HepG2 (cell line): ENCODE measurements around the gene IRF3. TPM values are rescaled to one million over a fixed set of nuclear protein-coding genes. Genes with fewer than 3 reads are reported as not detected.

Source experiments
- AHR ChIP-seq: IDR thresholded peaks from 2 replicates; pipeline ENCODE4 v1.6.1; 2018; ENCODE audit warnings: missing genetic modification reagents, missing compliant biosample characterization
- CBFB ChIP-seq: sonication (generic); formaldehyde crosslinking; IDR thresholded peaks from 2 replicates; pipeline ENCODE4 v1.4.0; 2020; ENCODE audit warnings: missing genetic modification reagents
- ELF1 ChIP-seq: sonication (generic); formaldehyde crosslinking; IDR thresholded peaks from 2 replicates; pipeline ENCODE4 v1.4.0; 2020; ENCODE audit warnings: missing genetic modification reagents
- HIVEP1 ChIP-seq: sonication (generic); formaldehyde crosslinking; IDR thresholded peaks from 2 replicates; pipeline ENCODE4 v1.4.0; 2020; ENCODE audit warnings: mild to moderate bottlenecking, missing genetic modification reagents
- HMGXB4 ChIP-seq, 2 experiments: sonication (generic) in 1 of 2; formaldehyde crosslinking in 1 of 2; IDR thresholded peaks; 2 replicates each; pipeline versions ENCODE4 v1.4.0 to v1.6.1; 2018 to 2020; ENCODE audit warnings: missing genetic modification reagents in 2 of 2, borderline replicate concordance in 1 of 2, low read depth in 1 of 2, mild to moderate bottlenecking in 1 of 2, missing biosample characterization in 1 of 2
- HOXA7 ChIP-seq: sonication (generic); formaldehyde crosslinking; IDR thresholded peaks from 2 replicates; pipeline ENCODE4 v1.8.1; 2022; ENCODE audit warnings: mild to moderate bottlenecking, missing genetic modification reagents, moderate library complexity
- LCORL ChIP-seq, 2 experiments: fragments of 450-650 bp in 1 of 2; sonication (generic) in 1 of 2; formaldehyde crosslinking in 1 of 2; IDR thresholded peaks; 2 replicates each; pipeline versions ENCODE4 v1.5.0 to v1.6.1; 2017 to 2020; ENCODE audit warnings: antibody characterized with exemption in 1 of 2, missing genetic modification reagents in 1 of 2
- MXD1 ChIP-seq: sonication (generic); formaldehyde crosslinking; IDR thresholded peaks from 2 replicates; pipeline ENCODE4 v1.4.0; 2020; ENCODE audit warnings: mild to moderate bottlenecking, missing genetic modification reagents
- NFKB2 ChIP-seq: sonication (generic); formaldehyde crosslinking; IDR thresholded peaks from 2 replicates; pipeline ENCODE4 v1.4.0; 2020; ENCODE audit warnings: missing genetic modification reagents, borderline replicate concordance
- NRL ChIP-seq: sonication (generic); formaldehyde crosslinking; IDR thresholded peaks from 2 replicates; pipeline ENCODE4 v1.5.0; 2020; ENCODE audit warnings: missing genetic modification reagents, mild to moderate bottlenecking, moderate library complexity, borderline replicate concordance
- POGZ ChIP-seq: sonication (generic); formaldehyde crosslinking; IDR thresholded peaks from 2 replicates; pipeline ENCODE4 v1.4.0; 2020; ENCODE audit warnings: mild to moderate bottlenecking, missing genetic modification reagents
- REST ChIP-seq, 2 experiments: IDR thresholded peaks; 2 replicates each; pipeline ENCODE4 v1.6.1; 2011 to 2012; ENCODE audit warnings: low read length in 2 of 2, borderline replicate concordance in 1 of 2, low read depth in 1 of 2, mild to moderate bottlenecking in 1 of 2, moderate library complexity in 1 of 2
- REXO4 ChIP-seq: sonication (generic); formaldehyde crosslinking; IDR thresholded peaks from 2 replicates; pipeline ENCODE4 v1.8.0; 2022; ENCODE audit warnings: missing genetic modification reagents, mild to moderate bottlenecking, borderline replicate concordance
- SMC3 ChIP-seq: IDR thresholded peaks from 2 replicates; pipeline ENCODE4 v1.6.1; 2011; ENCODE audit warnings: low read length, improper control_type of control experiment
- SNRNP70 ChIP-seq: fragments of 200-400 bp; formaldehyde crosslinking; IDR thresholded peaks from 2 replicates; pipeline ENCODE4 v1.6.1; 2017; ENCODE audit warnings: mild to moderate bottlenecking, low read depth, low read length, moderate library complexity
- TAF1 ChIP-seq: sonication (generic); formaldehyde crosslinking; IDR thresholded peaks from 2 replicates; pipeline ENCODE4 v1.4.0; 2020; ENCODE audit warnings: missing genetic modification reagents
- ZNF879 ChIP-seq: sonication (generic); formaldehyde crosslinking; IDR thresholded peaks from 2 replicates; pipeline ENCODE4 v1.8.1; 2023; ENCODE audit warnings: missing genetic modification reagents
- ZNF883 ChIP-seq: sonication (generic); formaldehyde crosslinking; IDR thresholded peaks from 2 replicates; pipeline ENCODE4 v1.5.1; 2020; ENCODE audit warnings: mild to moderate bottlenecking, missing genetic modification reagents; ENCODE audit errors: not compliant biosample characterization
- ZSCAN12 ChIP-seq: sonication (generic); formaldehyde crosslinking; IDR thresholded peaks from 2 replicates; pipeline ENCODE4 v1.9.0; 2021; ENCODE audit warnings: mild to moderate bottlenecking, missing genetic modification reagents
- ZSCAN5A ChIP-seq: sonication (generic); formaldehyde crosslinking; IDR thresholded peaks from 2 replicates; pipeline ENCODE4 v1.8.0; 2022; ENCODE audit warnings: mild to moderate bottlenecking, missing genetic modification reagents, borderline replicate concordance
- polyA plus RNA-seq, 8 experiments: library from polyadenylated mRNA; depleted of rRNA in 3 of 8; stranded (reverse) in 7 of 8; unstranded in 1 of 8; fragments of >200 nt; fragmentation: Illumina TruSeq in 4 of 8; extraction: Trizol in 4 of 8; gene quantifications; 2 replicates each; pipeline versions ENCODE4 v1.2.1 to v1.2.3, GENCODE V29; 2011 to 2016; ENCODE audit warnings: low read depth in 4 of 8, missing spikeins in 1 of 8, mixed read lengths in 1 of 8; ENCODE audit not compliant: insufficient read depth in 1 of 8
- total RNA-seq, 5 experiments: library from RNA; depleted of rRNA; stranded (reverse); fragments of >200 nt; fragmentation: Illumina TruSeq; extraction: Trizol; gene quantifications; 2 replicates each; pipeline ENCODE4 v1.2.3, GENCODE V29; 2016; ENCODE audit warnings: low read depth in 1 of 5

Gene IRF3
- total and polyA plus RNA-seq, 2 of the 13 experiments (the other 11 are each of a cell fraction or from before 2014, with no cell fraction given) = 61.9 to 65.5 TPM

GRCh38 chr19:49664171-49665035 is 1.3 kb downstream of the IRF3 start (continued):
- TF ChIP-seq NRL (CRISPR knock-in tag) = no peak; the same call in 1 of the 2 replicates
- 0 out of 2 replicates have a peak, but pooled peaks have one; percentile 38 for TF ChIP-seq CBFB (CRISPR knock-in tag)
- no peak for TF ChIP-seq SMC3
- TF ChIP-seq LCORL (IDR thresholded peaks at IDR 0.05) = no peak
- TF ChIP-seq LCORL (CRISPR knock-in tag; IDR thresholded peaks at IDR 0.05) = peak; percentile 62
- TF ChIP-seq REXO4 (CRISPR knock-in tag) = no peak
- TF ChIP-seq HIVEP1 (CRISPR knock-in tag) = peak; percentile 20; the same call in 1 of the 2 replicates
- peak; percentile 27; the same call in 1 of the 2 replicates for TF ChIP-seq ZSCAN12 (CRISPR knock-in tag)
- TF ChIP-seq MXD1 (CRISPR knock-in tag) = no peak
- TF ChIP-seq HOXA7 = no peak
- no peak for TF ChIP-seq SNRNP70
- TF ChIP-seq POGZ (CRISPR knock-in tag) = no peak
- 0 out of 2 replicates have a peak, but pooled peaks have one; percentile 70 for TF ChIP-seq ZNF879 (CRISPR knock-in tag)
- TF ChIP-seq AHR (CRISPR knock-in tag) = peak; percentile 74; the same call in 1 of the 2 replicates
- peak in 1 of 2 experiments; percentile 44; a peak in 1 of 4 replicates for TF ChIP-seq HMGXB4 (CRISPR knock-in tag; IDR thresholded peaks at IDR 0.05; ENCODE audit: borderline replicate concordance in 1 of 2, low read depth in 1 of 2)
- TF ChIP-seq REST (IDR thresholded peaks at IDR 0.05; ENCODE audit: borderline replicate concordance in 1 of 2, low read depth in 1 of 2, low read length in 2 of 2) = peak in 1 of 2 experiments; percentile 18; a peak in 1 of 4 replicates
- peak; percentile 68; the same call in 1 of the 2 replicates for TF ChIP-seq ELF1 (CRISPR knock-in tag)
- peak; percentile 34 for TF ChIP-seq ZNF883 (CRISPR knock-in tag)
- no peak for TF ChIP-seq NFKB2 (CRISPR knock-in tag)
- no peak for TF ChIP-seq ZSCAN5A (CRISPR knock-in tag)
- TF ChIP-seq TAF1 (CRISPR knock-in tag) = peak; percentile 73
